Endometrial microvascular endothelial cells (primary cell): Measurements from ENCODE around the gene ANXA8. TPM values are rescaled to one million over a fixed set of nuclear protein-coding genes. Genes with fewer than 3 reads are reported as not detected.

Source experiments
- in situ Hi-C: cut with HindIII; loops from 2 replicates; pipeline ENCODE4 v1.10.0; 2017; ENCODE audit warnings: low sequenced_read_pairs, low pct_unique_long_range_greater_than_20kb; ENCODE audit errors: inconsistent ontology term
- total RNA-seq: library from RNA; depleted of rRNA; stranded (reverse); fragments of >200 nt; gene quantifications from one replicate; pipeline ENCODE4 v1.2.3, GENCODE V29; 2015; ENCODE audit errors: inconsistent ontology term

Gene ANXA8
- total RNA-seq, 1 donor from 2014 or later: not detected

GRCh38 chr10:47450442-47450841 is 33.5 kb downstream of the ANXA8 start:
- in situ Hi-C loops: no loop called here

GRCh38 chr10:47449979-47450378 is 33.9 kb downstream of the ANXA8 start:
- in situ Hi-C loops: no loop called here

GRCh38 chr10:47449102-47449978 is 34.6 kb downstream of the ANXA8 start:
- in situ Hi-C loops: no loop called here

GRCh38 chr10:47447705-47448104 is 36.2 kb downstream of the ANXA8 start:
- in situ Hi-C loops: no loop called here

GRCh38 chr10:47447209-47447608 is 36.7 kb downstream of the ANXA8 start:
- in situ Hi-C loops: no loop called here

GRCh38 chr10:47445720-47446119 is 38.2 kb downstream of the ANXA8 start:
- in situ Hi-C loops: no loop called here

- in situ Hi-C loops: no loop called here
Observed at GRCh38 chr10:47444047-47444446, 39.9 kb downstream of the ANXA8 start.

GRCh38 chr10:47443145-47443544 is 40.8 kb downstream of the ANXA8 start:
- in situ Hi-C loops: no loop called here

- in situ Hi-C loops: no loop called here
Observed at GRCh38 chr10:47442351-47442750, 41.6 kb downstream of the ANXA8 start.

GRCh38 chr10:47441938-47442337 is 42.0 kb downstream of the ANXA8 start:
- in situ Hi-C loops: no loop called here

GRCh38 chr10:47440207-47440606 is 43.7 kb downstream of the ANXA8 start:
- in situ Hi-C loops: no loop called here

GRCh38 chr10:47438857-47439474 is 44.9 kb downstream of the ANXA8 start:
- in situ Hi-C loops: no loop called here

- in situ Hi-C loops: no loop called here
Observed at GRCh38 chr10:47435081-47435480, 48.8 kb downstream of the ANXA8 start.

- in situ Hi-C loops: no loop called here
Observed at GRCh38 chr10:47425813-47426419, 58.0 kb downstream of the ANXA8 start.

- in situ Hi-C loops: no loop called here
Observed at GRCh38 chr10:47424231-47424630, 59.7 kb downstream of the ANXA8 start.

GRCh38 chr10:47423476-47423875 is 60.4 kb downstream of the ANXA8 start:
- in situ Hi-C loops: no loop called here

GRCh38 chr10:47421057-47421952 is 62.6 kb downstream of the ANXA8 start:
- in situ Hi-C loops: no loop called here

- in situ Hi-C loops: no loop called here
Observed at GRCh38 chr10:47420305-47421056, 63.4 kb downstream of the ANXA8 start.
